Spleen (tissue), 7 donors: ENCODE measurements around the gene FGGY.

Source experiments
- POLR2A ChIP-seq, 3 donors: fragments of 450-650 bp; IDR thresholded peaks; one replicate each; pipeline ENCODE4 v1.5.1; 2017; ENCODE audit warnings: antibody characterized with exemption in 3 of 3, mild to moderate bottlenecking in 1 of 3
- POLR2AphosphoS5 ChIP-seq, 3 donors: sonication (generic); formaldehyde crosslinking; IDR thresholded peaks; one replicate each; pipeline ENCODE4 v1.5.1; 2017; ENCODE audit warnings: antibody characterized with exemption in 3 of 3
- TF ChIP-seq, protein P1 (sequence below), 11 experiments: fragments of 200-600 bp in 7 of 11; fragments of 450-650 bp in 4 of 11; sonication (generic) in 4 of 11; IDR thresholded peaks in 8 of 11; conservative IDR thresholded peaks in 3 of 11; 1 replicate in 7 of 11; 2 replicates in 4 of 11; pipeline versions ENCODE4 v1.4.0 to v1.8.0; 2016 to 2021; ENCODE audit warnings: antibody characterized with exemption in 11 of 11, inconsistent platforms in 4 of 11, mild to moderate bottlenecking in 1 of 11
- donor health status: DM: no; HTN: no; CAD: no; lungs with moderate emphysema.
- donor health status: DM: no; HTN: no; CAD: no.
- donor health status: DM: no; HTN: no; CAD: no.

DNA sequence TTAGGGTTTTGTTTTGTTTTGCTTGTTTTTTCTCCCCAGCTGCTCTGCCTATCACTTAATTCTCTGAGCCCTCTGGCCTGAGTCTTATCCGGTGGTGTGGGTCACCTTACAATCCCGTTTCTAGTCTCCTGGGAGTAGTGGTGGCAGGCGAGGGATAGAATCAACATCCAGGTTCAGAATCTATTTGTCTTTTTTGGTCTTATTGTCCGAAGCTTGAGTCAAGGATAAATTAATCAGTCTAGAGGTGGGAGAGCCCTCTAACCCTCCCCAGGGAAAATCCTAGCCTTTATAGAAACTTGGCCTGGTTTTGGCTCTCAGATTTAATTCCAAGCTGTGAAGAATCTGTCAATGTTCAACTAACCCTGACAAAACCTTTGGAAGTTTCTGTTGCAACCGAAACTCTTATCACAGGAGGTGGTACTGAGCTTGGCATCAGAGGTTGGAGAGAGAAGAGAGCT lies 246.3 kb downstream of the FGGY start:
- no peak for TF ChIP-seq POLR2A (IDR thresholded peaks at IDR 0.05)
- no peak for TF ChIP-seq POLR2AphosphoS5 (IDR thresholded peaks at IDR 0.05)
- TF ChIP-seq, protein P1, sequence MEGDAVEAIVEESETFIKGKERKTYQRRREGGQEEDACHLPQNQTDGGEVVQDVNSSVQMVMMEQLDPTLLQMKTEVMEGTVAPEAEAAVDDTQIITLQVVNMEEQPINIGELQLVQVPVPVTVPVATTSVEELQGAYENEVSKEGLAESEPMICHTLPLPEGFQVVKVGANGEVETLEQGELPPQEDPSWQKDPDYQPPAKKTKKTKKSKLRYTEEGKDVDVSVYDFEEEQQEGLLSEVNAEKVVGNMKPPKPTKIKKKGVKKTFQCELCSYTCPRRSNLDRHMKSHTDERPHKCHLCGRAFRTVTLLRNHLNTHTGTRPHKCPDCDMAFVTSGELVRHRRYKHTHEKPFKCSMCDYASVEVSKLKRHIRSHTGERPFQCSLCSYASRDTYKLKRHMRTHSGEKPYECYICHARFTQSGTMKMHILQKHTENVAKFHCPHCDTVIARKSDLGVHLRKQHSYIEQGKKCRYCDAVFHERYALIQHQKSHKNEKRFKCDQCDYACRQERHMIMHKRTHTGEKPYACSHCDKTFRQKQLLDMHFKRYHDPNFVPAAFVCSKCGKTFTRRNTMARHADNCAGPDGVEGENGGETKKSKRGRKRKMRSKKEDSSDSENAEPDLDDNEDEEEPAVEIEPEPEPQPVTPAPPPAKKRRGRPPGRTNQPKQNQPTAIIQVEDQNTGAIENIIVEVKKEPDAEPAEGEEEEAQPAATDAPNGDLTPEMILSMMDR (IDR thresholded peaks at IDR 0.05 in 8 of 11, conservative IDR thresholded peaks at IDR 0.05 in 3 of 11) = no peak
